Right lobe of liver (tissue), 6 donors: ENCODE measurements around the gene ZNF524. TPM values are rescaled to one million over a fixed set of nuclear protein-coding genes. Genes with fewer than 3 reads are reported as not detected.

Experiments used
- ATAC-seq, 4 donors: fragments of 200-7000 bp; cut with Tn5 transposase; one replicate each; pipeline ENCODE4 v1.9.1; 2020; ENCODE audit warnings: mild to moderate bottlenecking in 4 of 4, moderate library complexity in 4 of 4
- DNase-seq, 3 donors: peaks; one replicate each; pipeline ENCODE4 v3.0.0-alpha.2; 2020
- H3K27ac ChIP-seq, 3 donors: fragments of 200-600 bp; one replicate each; pipeline ENCODE4 v1.8.0; 2022
- H3K27me3 ChIP-seq, 2 donors: fragments of 200-600 bp; one replicate each; pipeline ENCODE4 v1.8.0; 2022
- H3K36me3 ChIP-seq, 4 donors: fragments of 200-600 bp; sonication (generic) in 1 of 4; one replicate each; pipeline versions ENCODE4 v1.5.1 to v1.8.0; 2017 to 2022; ENCODE audit warnings: control low read depth in 1 of 4
- H3K4me1 ChIP-seq, 4 donors: fragments of 200-600 bp; sonication (generic) in 1 of 4; one replicate each; pipeline versions ENCODE4 v1.5.1 to v1.8.0; 2017 to 2022; ENCODE audit warnings: control low read depth in 1 of 4
- H3K4me3 ChIP-seq, 3 donors: fragments of 200-600 bp; one replicate each; pipeline ENCODE4 v1.8.0; 2022
- H3K9me3 ChIP-seq, 4 donors: fragments of 200-600 bp; sonication (generic) in 1 of 4; one replicate each; pipeline versions ENCODE4 v1.5.1 to v1.8.0; 2017 to 2022; ENCODE audit warnings: control low read depth in 1 of 4
- CTCF ChIP-seq, 4 donors: fragments of 200-600 bp in 3 of 4; fragments of 450-650 bp in 1 of 4; IDR thresholded peaks; one replicate each; pipeline versions ENCODE4 v1.5.1 to v1.8.0; 2016 to 2022; ENCODE audit warnings: antibody characterized with exemption in 4 of 4, mild to moderate bottlenecking in 2 of 4
- POLR2A ChIP-seq: fragments of 450-650 bp; IDR thresholded peaks from one replicate; pipeline ENCODE4 v1.6.1; 2017; ENCODE audit warnings: antibody characterized with exemption, mild to moderate bottlenecking
- WGBS: methylation state at CpG from one replicate; pipeline ENCODE4 v1.1.6; 2018; ENCODE audit warnings: low coverage, low lambda C conversion rate; ENCODE audit not compliant: insufficient coverage; ENCODE audit errors: missing lambda C conversion rate; 5-methylcytosine and 5-hydroxymethylcytosine counted together
- intact Hi-C, 2 donors: fragments of 100-400 bp; cut with DNase I; formaldehyde crosslinking; loops; one replicate each; pipeline versions ENCODE4 v1.11.2 to v1.14.1; 2022
- total RNA-seq, 6 experiments: library from RNA; depleted of rRNA in 2 of 6; stranded (reverse); fragments of >200 nt in 2 of 6; fragmentation: NEBNext Ultra II Directional in 3 of 6; extraction: Animal tissue kit (Norgen Biotek cat#: 25700) in 3 of 6; gene quantifications; one replicate each; pipeline versions ENCODE4 v1.1.0 to v1.2.4, GENCODE V29; 2016 to 2023
- donor health status: DM: no; HTN: yes; CAD: no.
- donor health status: DM: no; HTN: no; CAD: no.
- donor health status: DM: no; HTN: no; CAD: no.
- donor health status: DM: no; HTN: yes; CAD: no.
- donor health status: DM: no; HTN: yes; CAD: no.

The ZNF524 gene
- total RNA-seq, 6 experiments from 2014 or later = 8.2 to 21.0 (median 11.3) TPM

- no peaks in the 10 kb centered on the region for H3K9me3 ChIP-seq
- ATAC-seq (no peak), DNase-seq (no peak)
- 100% methylated on average over 30 of the region's 98 CpGs for WGBS
- H3K36me3 ChIP-seq = peaks cover 0 to 14% (median 0%) of the 10 kb centered on the region in 4 donors
- no peaks in the 10 kb centered on the region for H3K4me1 ChIP-seq
- no peak overlapping the region for H3K4me3 ChIP-seq
- TF ChIP-seq CTCF (IDR thresholded peaks at IDR 0.05) = no peak
- TF ChIP-seq POLR2A = no peak
- intact Hi-C loops = no loop called here
- no peak overlapping the region for H3K27ac ChIP-seq
- H3K27me3 ChIP-seq = no peaks in the 10 kb centered on the region
Measured at GRCh38 chr19:55614711-55615542, 14.8 kb downstream of the ZNF524 start.

DNA sequence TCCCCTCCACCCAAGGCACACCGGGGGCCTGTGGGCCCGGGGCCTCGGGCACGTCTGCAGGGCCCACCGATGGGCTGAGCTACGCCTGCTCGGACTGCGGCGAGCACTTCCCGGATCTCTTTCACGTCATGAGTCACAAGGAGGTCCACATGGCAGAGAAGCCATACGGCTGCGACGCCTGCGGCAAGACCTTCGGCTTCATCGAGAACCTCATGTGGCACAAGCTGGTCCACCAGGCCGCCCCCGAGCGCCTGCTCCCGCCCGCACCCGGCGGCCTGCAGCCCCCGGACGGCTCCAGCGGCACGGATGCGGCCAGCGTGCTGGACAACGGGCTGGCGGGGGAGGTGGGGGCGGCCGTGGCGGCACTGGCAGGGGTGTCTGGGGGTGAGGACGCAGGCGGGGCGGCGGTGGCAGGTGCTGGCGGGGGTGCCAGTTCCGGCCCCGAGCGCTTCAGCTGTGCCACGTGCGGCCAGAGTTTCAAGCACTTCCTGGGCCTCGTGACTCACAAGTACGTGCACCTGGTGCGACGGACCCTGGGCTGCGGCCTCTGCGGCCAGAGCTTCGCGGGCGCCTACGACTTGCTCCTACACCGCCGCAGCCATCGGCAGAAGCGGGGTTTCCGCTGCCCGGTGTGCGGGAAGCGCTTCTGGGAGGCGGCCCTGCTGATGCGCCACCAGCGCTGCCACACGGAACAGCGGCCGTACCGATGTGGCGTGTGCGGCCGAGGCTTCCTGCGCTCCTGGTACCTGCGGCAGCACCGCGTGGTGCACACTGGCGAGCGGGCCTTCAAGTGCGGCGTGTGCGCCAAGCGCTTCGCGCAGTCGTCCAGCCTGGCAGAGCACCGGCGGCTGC is 15.7 kb downstream of the ZNF524 start:
- no peak for ATAC-seq
- Histone ChIP-seq H3K27me3 (no peaks in the 10 kb centered on the region), H3K4me1 (no peaks in the 10 kb centered on the region), H3K9me3 (no peaks in the 10 kb centered on the region), H3K27ac (no peak overlapping the region), H3K4me3 (no peak overlapping the region), H3K36me3 (peaks cover 0 to 14% (median 0%) of the 10 kb centered on the region in 4 donors)
- intact Hi-C loops = no loop called here
- no peak for DNase-seq
- 90% methylated on average over 2 of the region's 88 CpGs for WGBS
- TF ChIP-seq POLR2A (no peak), CTCF (IDR thresholded peaks at IDR 0.05) (no peak)

DNA sequence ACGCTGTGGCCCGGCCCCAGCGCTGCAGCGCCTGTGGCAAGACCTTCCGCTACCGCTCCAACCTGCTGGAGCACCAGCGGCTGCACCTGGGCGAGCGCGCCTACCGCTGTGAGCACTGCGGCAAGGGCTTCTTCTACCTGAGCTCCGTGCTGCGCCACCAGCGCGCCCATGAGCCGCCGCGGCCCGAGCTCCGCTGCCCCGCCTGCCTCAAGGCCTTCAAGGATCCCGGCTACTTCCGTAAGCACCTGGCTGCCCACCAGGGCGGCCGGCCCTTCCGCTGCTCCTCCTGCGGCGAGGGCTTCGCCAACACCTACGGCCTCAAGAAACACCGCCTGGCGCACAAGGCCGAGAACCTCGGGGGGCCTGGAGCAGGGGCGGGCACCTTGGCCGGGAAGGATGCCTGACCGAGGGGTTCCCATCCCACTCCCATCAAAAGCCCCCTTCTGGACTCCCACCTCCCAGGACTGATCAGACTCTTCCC is 16.3 kb downstream of the ZNF524 start:
- Histone ChIP-seq H3K36me3 (peaks cover 0 to 14% (median 0%) of the 10 kb centered on the region in 4 donors), H3K9me3 (no peaks in the 10 kb centered on the region), H3K27ac (no peak overlapping the region), H3K4me3 (no peak overlapping the region), H3K4me1 (no peaks in the 10 kb centered on the region), H3K27me3 (no peaks in the 10 kb centered on the region)
- DNase-seq = no peak
- TF ChIP-seq POLR2A (no peak), CTCF (IDR thresholded peaks at IDR 0.05) (no peak)
- no CpG with 5 or more reads among the region's 38 CpGs for WGBS
- ATAC-seq = no peak
- intact Hi-C loops = no loop called here

DNA sequence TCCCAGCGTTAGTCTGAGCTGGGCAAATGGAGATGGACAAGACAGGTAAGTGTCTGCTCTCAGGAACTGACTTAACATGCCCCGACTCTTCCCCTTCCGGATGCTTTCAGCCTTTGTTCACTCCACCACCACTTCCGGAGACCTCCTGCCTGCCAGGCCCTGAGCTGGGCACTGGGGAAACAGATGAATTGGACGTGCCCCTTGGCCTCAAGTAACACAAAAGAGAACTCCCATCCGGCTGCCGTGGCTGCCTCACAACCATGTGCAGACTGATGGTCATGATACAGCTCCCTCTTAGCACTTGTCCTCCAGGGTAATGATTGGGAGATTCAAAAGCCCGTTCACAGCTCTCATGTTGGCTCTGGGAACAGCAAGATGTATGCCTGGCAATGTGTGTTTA is 17.3 kb downstream of the ZNF524 start:
- no peaks in the 10 kb centered on the region for H3K9me3 ChIP-seq
- no peaks in the 10 kb centered on the region for H3K27me3 ChIP-seq
- no peaks in the 10 kb centered on the region for H3K4me1 ChIP-seq
- TF ChIP-seq POLR2A (no peak), CTCF (IDR thresholded peaks at IDR 0.05) (no peak)
- intact Hi-C loops = no loop called here
- H3K4me3 ChIP-seq = no peak overlapping the region
- DNase-seq (no peak), ATAC-seq (no peak)
- 90% methylated on average over 4 of the region's 8 CpGs for WGBS
- peaks cover 0 to 14% (median 0%) of the 10 kb centered on the region in 4 donors for H3K36me3 ChIP-seq
- no peak overlapping the region for H3K27ac ChIP-seq
